HG02943 (cell line): ENCODE data around the gene CRIM1.

Experiments used
- ATAC-seq: cut with Tn5 transposase; IDR thresholded peaks from one replicate; pipeline ENCODE4 v1.9.1; 2021; ENCODE audit warnings: mild to moderate bottlenecking, low read depth, moderate library complexity; ENCODE audit not compliant: unreplicated experiment

Gene CRIM1

DNA sequence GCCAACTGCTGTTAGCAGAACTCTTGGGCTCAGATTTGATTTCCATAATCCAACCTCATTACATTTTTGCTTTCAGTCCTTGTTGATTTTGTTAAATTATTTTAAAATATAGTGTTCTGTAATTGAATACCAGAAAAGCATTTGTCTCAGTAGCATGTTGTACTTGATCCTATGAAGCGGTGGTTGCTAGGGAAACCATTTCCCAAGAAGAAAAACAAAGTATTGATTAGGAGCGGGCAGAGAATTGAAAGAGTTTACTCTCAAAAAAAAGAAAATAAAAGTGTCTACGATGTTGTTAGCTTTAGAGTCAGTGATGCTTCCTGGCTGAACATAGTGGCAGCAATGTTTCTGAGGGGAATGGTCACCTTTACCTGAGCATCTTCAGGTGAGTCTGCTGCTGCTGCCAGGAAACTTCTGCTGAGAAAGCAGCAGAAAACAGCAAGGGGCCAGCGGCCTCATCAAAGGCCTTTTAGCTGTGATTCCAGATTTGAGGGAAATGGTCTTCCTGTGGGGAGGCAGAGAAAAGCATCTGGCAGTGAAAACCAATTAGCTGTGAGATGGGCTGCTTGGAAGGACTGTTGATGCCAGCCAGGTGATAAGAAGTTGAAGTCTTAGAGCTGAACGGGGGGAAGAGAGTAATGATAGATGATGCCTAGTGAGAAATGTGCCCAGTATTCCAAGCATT, 37.1 kb downstream of the CRIM1 start:
- no peak for ATAC-seq

GRCh38 chr2:36393738-36394256, 38.2 kb downstream of the CRIM1 start:
- ATAC-seq, result no peak

DNA sequence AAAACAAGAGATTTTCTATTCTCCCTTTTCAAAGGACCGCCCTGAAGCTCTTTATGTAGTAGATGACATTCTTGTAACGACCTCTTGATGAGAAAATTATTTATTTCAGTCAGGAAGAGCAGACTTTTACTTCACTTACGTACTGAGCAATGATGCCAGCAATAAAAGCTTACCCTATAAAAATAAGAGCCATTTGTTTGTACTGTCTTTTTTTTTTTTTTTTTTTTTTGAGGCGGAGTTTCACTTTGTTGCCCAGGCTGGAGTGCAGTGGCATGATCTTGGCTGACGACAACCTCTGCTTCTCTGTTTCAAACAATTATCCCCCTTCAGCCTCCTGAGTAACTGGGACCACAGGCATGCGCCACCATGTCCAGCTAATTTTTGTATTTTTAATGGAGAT, 39.2 kb downstream of the CRIM1 start:
- no peak for ATAC-seq

DNA sequence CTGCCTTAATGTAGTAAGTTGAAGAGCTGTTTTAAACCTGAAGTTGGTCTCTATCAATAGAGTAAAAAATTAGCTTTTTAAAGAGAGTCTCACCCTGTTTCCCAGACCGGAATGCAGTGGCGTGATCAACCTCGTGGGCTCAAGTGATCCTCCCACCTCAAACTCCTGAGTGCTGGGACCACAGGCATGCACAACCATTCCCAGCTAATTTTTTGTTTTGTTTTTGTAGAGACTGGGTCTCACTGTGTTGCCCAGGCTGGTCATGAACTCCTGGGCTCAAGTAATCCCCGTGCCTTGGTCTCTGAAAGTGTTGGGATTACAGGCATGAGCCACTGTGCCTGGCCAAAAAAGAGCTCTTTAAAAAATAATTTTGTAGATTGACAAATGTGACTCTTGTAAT, 40.3 kb downstream of the CRIM1 start:
- ATAC-seq, result no peak

DNA sequence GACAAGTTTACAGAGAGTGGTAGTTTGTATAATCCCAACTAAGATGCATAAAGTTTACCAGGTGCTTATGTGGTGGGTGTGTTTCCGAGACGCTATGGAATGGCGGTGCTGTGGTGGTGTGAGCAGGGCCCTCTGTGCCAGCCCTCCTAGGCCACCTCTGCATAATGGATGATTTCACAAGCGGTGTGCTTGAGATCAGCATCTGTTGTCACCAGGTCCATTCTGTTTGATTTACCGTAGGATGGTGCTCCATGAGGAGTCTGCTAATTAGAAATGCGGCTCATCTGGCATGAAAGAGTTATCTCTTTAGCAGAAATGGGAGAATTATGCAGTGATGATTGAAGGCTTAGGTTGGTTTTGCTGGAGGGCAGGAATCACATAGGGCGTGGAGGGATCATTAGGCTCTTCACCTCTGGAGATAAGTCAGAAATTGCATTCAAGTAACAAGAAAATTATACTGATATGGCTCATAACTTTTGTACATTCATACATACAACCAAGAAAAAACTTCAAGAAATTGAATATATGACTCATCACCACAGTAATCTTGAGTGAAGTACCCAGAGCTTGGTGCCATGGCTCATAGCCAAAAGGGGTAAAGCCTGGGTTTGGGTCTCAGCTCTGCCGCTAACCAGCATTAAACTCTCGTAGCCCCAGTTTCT, 41.4 kb downstream of the CRIM1 start:
- ATAC-seq, result no peak

DNA sequence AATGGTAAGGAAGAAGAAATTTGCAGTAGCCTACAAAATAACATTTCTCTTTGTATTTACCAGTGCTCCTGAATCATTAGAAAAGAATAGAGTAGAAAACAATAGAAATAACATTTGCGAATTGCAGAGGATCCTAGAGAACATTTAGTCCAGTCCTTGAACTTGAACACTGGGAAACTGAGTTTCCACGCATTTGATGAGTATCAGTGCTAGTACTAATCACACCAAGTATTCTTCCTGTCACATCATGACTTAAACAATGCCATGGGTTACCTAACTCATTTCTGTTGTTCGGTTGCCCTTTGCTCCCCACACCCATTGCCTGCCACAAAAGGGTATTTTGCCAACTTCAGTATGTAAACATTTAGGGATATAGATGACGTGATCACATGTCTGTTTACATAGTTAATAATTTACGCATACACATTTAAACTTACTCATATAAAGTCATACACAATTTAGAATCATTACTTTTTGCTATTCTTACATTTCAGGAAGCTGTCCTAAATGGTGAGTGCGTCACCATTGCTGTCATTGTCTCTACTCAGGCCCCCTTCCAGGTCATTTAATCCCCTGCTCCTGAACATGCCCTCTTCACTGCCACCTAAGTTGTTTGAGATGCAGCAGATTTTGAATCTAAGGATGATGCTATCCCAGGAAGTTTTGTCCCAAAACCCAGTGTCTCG, 42.3 kb downstream of the CRIM1 start:
- ATAC-seq, result no peak

GRCh38 chr2:36399050-36399449, 43.5 kb downstream of the CRIM1 start:
- ATAC-seq, result no peak

DNA sequence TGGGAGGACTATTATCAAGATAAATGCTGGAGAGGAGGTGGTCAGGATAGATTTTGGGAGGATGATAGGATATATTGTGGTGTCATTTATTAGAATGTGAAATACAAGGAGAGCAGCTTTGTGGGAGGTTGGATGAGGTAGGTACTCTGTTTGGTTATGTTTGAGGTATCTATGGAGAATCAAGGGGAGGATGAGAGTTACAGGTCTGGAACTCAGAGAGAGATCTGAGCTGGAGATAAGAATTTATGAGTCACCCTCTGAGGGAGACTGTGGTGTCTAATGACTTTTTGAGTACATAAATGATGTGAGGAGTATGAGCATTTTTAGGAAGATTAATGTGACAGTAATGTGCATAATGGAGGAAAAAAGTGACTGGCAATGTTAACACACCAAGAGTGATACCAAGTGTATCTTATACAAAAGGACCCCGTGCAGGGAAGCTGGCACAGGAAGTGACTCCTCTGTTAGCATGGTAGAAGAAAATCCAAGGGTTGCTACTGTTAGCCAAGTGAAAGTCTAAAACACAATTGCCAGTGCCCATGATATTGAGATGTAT, 48.2 kb downstream of the CRIM1 start:
- no peak for ATAC-seq

DNA sequence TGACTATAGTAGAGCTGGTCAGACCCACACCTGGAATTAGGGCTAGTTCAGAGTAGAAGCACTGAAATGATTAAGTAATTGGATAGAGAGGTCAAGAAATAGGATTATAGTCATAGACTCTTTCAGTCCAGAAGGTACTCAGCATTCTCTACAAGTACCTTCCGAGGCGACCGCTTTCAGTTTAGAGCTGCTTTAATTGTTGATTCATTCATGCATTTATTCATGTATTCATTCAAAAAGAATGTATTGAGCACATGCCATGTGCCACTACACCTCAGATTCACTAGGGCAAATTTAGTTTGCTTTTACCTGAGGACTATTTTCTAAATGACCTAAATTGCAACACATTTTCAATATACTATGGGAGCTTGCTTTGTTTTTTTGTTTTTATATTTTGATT, 48.7 kb downstream of the CRIM1 start:
- no peak for ATAC-seq

- ATAC-seq, result no peak
These were observed 49.2 kb downstream of the CRIM1 start for GRCh38 chr2:36404754-36405153.

DNA sequence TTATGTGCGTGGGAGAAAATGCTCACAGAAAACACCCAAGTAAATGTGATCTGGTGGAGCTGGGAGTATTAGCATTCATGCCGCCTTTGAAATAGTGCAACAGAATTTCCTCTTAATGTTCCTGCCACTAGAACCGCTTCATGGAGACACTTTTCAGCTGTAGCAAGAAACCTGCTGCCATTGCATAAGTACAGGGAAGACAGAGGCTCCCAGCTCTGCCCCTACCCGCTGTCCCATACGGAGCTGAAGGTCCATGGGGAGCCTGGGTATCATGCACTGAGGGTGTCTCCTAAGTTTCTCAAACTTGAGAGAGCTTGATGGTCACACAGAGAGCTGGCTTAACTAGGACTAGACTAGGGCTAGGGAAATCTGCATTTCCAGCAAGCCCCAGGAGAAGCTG, 49.6 kb downstream of the CRIM1 start:
- ATAC-seq, result no peak

- ATAC-seq, result no peak
These were observed 50.7 kb downstream of the CRIM1 start for GRCh38 chr2:36406296-36406695.

GRCh38 chr2:36407413-36407812, 51.8 kb downstream of the CRIM1 start:
- ATAC-seq, result no peak

DNA sequence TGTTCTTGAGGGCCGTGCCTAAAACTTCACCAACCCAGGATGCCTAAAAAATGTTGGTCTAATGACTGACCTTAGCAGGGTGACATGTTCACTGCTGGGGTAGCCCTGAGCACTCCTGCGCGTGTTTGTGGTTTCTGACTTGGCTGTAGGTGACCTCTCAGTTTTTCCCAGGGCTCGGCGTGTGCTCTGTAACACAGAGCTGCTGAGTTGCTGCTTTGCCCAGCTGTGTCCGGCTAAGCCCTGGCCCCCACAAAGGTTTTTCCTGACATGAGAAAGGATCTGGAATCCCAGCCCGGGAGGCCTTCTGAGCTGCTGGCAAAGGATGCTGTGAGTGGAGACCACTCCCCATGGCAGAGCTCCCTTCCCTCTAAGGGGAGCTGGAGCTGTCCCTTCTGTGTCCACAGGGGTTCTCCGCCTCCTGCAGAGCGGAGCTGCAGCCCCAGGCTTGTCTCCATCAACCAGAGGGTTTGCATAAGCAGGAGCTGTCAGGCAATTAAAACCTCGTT, 52.7 kb downstream of the CRIM1 start:
- ATAC-seq, result no peak

- no peak for ATAC-seq
These were observed 53.8 kb downstream of the CRIM1 start for GRCh38 chr2:36409335-36409734.

DNA sequence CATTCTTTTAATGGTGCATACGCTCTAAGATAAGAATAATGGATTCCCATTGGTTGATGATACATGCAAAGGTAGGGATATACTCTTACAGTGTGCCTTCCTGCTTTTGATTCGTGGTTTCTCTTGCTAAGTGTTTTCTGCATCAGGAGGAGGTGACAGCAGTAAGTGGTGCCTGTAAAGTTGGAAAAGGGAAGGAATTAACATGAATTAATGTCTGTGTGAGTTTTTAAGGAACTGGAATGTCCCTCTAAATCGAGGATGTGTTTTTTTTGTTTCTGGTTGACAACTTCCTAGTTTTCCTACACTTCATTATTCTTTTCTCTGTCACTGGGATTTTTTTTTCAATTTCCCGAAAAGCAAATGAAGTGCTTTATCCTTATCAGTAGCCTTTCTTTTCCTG, 54.4 kb downstream of the CRIM1 start:
- no peak for ATAC-seq

DNA sequence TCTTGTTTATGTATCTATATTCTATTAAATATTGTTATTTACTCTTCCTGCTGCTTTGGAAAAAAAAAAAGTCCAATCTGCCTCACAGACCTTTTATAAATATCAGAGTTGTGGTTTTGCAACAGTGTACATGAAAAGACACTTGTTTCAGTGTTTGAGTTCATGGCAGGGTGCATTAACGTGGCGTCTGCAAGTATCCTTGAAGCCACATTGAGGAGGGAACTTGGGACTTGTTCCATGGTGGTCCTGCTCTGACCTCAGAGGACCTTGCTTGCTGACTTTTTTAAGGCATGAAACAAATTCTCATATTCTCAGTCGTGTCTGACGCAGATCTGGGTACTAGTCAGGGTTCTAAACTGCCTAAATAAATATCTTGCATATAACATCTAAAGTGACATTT, 55.1 kb downstream of the CRIM1 start:
- no peak for ATAC-seq

- ATAC-seq, result no peak
These were observed 56.4 kb downstream of the CRIM1 start for GRCh38 chr2:36411962-36412444.

GRCh38 chr2:36413218-36413617, 57.6 kb downstream of the CRIM1 start:
- ATAC-seq, result no peak

DNA sequence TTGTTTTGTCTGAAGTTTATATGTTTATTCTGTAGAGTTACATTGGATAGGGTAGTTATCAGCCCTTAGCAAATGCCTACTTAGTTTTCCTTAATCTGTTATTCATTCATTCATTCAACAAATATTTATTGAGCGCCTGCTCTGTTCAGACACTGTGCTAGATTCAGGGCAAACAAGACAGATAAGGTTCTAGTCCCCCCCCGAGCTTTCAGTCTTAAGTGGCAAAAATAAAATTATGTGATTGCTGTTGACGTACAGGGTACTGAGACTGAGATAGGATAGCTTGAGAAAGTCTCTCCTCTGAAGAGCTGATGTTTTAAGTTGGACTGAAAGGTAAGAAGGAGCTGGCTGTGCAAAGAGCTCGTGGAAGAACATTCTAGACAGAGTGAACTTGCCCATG, 58.7 kb downstream of the CRIM1 start:
- ATAC-seq, result no peak
